LNCAP (cell line): ENCODE measurements around the gene ARFGEF3.

Experiments used
- CTCF ChIP-seq: fragments of 450-650 bp; IDR thresholded peaks from 2 replicates; pipeline ENCODE4 v1.5.1; 2017; ENCODE audit warnings: mild to moderate bottlenecking

The ARFGEF3 gene

DNA sequence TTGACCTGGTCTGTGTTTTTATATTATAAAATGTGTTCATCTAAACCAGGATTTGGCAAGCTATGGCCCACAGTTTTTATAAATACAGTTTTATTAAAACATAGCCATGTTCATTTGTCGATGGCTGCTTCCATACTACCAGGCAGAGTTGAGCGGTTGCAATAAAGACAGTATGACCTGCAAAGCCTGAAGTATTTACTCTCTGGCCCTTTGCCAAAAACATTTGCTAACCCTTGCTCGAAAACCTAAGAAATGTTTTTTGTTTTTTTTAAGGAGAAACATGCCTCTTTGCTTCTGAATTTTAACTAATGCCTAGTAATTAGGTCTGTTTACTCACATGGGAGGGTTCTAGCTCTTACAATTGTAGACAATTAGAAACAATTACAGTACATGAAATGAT lies 148.6 kb downstream of the ARFGEF3 start:
- no peak for TF ChIP-seq CTCF

GRCh38 chr6:138310821-138311220 lies 149.1 kb downstream of the ARFGEF3 start:
- TF ChIP-seq CTCF, result no peak

DNA sequence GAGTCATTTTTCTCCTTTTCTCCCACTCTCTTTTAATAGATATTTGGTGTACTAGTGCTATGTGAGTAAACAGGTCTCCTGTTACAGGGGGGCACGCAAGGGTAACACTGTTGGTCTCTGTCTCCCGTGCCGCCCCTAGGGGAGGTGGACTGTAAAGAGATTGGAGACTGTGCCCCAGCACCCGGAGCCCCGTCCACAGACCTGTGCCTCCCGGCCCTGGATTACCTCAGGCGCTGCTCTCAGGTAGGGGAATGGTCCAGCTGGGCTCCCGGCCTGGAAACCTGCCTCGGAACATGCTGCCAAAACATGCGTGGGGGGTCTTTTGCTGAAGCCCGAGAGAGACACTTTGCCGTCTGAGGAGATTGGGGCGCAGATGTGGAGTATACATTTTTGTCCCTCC lies 149.5 kb downstream of the ARFGEF3 start:
- no peak for TF ChIP-seq CTCF

GRCh38 chr6:138318741-138319375 lies 157.1 kb downstream of the ARFGEF3 start:
- TF ChIP-seq CTCF, result no peak

GRCh38 chr6:138321934-138322333 lies 160.2 kb downstream of the ARFGEF3 start:
- TF ChIP-seq CTCF, result no peak

GRCh38 chr6:138323821-138324220 lies 162.1 kb downstream of the ARFGEF3 start:
- TF ChIP-seq CTCF, result no peak

DNA sequence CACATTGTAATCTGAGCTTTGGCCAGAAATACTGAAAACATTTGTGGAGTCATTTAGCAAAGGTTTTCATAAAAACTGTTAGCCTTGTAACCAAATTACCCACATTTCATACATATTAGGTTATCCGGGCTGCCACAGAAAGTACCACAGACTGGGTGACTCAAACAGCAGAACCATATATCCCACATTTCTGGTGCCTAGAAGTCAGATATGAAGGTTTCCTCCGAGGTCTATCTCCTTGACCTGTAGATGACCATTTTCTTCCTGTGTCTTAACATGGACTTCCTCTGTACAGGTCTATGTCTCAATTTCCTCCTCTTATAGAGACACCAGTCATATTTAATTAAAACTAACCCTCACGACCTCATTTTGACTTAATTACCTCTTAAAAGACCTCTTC lies 166.5 kb downstream of the ARFGEF3 start:
- no peak for TF ChIP-seq CTCF

DNA sequence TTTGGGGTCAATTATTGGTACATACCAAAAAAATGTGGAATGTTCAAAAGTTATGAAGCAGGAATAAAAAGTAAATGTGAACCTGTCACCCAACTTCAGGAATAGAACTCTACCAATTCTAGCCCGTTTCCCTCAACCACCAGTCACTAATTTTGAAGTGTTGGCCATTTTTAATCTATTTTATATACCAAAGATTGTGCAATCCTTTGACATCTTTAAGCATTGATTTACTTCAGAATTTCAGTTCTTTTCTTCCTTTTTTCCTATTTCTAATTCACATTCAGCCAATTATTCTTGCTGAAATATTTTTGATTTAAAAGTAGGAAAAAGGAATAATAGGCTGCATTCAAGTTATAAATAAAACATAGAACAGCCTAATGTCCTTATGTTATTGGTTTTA lies 169.0 kb downstream of the ARFGEF3 start:
- TF ChIP-seq CTCF, result no peak
